ENCODE data around the gene STK25.
"Not testable (repeated sequence)": the region's sequence is repeated elsewhere in the genome, so short reads cannot be mapped to it uniquely, and the experiment has no call there.

The STK25 gene

DNA sequence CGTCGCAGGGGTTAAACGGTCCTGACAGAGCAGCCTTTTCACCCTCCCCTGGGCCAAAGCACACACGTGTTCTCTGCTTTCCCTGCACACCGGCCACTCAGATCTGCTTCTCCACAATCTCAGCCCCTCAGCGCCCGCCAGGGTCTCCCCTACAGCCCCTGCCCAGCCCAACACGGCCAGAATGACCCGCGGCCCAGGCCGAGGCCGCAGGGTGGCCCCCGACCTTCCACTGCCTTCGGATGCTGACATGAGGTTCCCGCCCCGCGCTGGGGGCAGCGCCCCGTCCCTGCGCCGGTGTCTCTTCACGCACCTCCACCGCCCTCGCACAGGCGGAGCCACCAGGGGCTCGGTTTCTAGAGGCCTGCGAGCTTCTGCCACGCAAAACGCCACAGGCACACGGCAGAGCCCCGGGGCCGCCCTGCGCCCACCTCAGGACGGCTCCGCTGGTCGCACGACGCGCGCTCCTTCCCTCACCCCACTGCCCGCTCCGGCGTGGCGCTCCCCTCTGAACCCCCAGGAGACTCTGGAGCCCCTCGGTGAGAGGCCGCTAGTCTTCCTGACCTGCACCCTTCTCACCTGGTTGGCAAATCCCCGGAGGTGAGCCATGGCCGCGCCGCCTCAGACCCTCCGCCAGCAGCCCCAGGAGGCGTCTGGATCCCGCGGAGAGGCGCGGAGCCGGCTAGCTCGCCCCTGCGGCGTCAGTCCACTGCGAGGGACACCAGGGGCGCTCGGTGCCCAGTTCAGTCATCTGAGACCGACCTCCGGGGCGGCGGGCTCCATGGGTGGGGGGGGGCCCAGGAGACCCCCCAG lies 749 bp downstream of the STK25 start:
- DNase-seq (ENCODE audit: low read depth): no peak

DNA sequence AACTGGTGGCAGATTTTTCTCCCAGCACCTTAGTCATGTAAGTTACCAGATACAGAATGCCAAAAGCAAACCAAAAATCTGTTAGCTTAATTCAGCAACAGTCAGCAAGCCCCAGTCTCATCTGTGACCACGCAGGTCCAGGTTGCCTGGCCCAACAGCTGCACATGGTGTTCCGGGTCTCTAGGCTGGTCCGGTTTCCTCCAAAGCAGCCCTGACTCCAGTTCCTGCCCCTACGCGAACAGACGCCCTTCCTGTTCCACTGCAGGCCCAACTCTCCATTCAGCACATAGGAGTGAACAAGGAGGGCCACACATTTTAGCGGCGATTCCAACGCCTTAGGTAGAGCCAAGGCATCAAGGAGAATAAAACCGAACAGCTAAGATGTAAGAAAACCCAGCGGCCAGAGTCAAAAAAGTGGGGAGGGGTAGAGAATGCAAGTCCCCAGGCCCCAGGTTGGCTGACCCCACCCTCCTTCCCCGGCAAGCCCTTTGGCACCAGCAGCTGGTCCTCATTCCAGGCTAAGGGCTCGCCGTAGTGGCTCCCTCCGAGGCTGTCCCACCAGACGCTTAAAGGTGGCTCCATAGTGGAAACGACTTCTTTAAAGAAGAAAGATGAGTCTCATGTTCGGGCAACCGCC lies 1.5 kb downstream of the STK25 start:
- no peak for DNase-seq (ENCODE audit: low read depth)

DNA sequence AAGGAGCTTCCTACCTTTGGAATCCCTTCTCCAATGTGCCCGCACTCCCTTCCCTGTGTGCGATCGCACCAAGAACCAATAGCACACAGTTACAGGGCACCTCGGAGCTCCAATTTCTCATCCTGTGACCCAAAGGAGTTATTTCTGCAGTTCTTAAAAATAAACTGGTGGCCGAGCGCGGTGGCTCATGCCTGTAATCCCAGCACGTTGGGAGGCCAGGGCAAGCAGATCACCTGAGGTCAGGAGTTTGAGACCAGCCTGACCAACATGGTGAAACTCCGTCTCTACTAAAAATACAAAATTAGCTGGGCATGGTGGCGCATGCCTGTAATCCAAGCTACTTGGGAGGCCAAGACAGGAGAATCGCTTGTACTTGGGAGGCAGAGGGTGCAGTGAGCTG lies 2.1 kb downstream of the STK25 start:
- not testable (repeated sequence) for DNase-seq (ENCODE audit: low read depth)

DNA sequence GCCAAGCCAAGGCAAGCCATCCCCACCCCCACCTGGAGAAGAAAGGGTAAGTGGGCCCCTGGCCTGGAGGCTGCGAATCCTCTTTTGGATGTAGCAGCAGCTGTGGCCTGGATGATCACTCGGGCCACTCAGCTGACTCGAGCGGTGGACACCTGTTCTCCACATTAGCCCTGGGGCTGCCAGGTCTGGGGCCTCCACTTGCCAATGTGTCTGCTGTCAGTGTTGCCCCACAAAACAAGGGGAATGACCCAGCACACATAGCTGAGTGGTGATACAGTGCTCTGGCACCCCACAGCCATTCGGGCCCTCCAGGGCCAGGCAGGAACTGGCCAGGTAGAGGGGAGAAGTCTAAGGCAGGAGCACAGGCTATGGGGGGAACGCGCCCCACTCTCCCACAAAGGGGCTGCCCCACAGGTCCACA lies 2.6 kb downstream of the STK25 start:
- no peak for DNase-seq (ENCODE audit: low read depth)

DNA sequence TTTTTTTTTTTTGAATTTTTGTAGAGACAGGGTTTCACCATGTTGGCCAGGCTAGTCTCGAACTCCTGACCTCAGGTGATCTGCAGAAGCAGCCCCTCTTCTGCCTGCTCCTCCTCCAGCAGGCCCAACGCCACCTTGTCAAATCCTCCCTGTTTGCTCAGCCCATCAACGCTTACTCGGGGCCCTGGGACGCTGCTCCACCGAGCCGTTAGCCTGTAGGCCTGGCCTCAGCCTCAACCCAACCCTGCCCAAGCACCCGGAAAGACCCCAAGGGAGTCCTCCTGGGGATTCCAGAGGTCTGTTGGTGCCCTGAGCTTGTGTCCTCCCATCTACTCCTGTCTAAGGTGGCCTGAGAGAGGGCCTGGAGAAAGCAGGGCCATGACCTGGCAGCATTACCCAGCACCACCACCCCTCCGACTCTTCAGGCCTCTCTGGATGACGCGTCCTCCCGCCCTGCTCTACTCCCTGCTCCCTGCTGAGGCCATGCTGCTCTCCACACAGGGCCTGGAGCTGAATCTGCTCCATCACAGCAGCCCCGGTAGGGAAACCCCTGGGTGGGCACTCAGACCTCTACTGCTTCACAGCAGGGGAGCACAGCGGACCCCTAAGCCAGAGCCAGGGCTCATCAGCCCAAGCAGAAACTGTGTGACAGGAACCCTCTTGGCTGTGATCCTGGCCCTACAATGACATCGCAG lies 3.2 kb downstream of the STK25 start:
- no peak for DNase-seq (ENCODE audit: low read depth)

DNA sequence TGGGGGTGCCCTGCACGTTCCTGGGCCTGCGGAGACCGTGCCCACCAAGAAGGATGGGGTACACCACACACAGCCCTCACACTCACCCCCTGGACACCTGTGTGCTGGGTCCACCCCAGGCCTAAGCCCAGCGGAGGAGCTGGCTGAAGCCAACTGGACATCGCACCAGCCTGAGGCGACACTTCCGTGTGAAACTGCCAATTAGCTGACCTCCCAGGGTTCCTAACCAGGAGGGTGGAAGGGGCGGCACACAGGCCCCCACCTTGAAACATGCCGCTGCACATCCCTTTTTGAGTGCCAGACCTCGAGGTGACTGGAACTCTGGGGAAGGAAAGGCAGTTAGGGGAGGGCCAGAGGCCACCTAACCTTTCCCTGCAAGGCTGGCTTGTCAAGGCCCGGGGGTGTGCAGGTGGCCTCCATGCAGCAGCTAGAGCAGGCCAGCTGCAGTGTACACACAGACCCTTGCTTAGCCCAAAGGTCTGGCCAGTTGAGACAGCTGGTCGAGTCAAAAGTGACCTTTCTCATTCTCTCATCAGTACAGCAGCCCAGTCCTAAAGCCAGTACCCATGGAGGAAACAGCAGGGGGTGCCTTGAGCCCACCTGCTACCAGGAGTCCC lies 4.5 kb downstream of the STK25 start:
- no peak for DNase-seq (ENCODE audit: low read depth)

DNA sequence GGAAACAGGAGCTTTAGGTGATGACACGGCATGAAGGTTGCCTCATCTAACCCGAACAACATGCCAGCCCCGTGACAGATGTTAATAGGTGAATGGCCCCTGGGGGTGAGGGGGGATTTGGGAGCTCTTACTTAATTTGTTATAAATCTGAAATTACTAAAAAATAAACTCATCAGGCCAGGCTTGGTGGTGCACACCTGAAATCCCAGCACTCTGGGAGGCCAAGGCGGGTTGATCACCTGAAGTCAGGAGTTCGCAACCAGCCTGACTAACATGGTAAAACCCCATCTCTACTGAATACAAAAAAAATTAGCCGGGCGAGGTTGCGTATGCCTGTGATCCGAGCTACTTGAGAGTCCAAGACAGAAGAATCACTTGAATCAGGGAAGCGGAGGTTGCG lies 6.1 kb downstream of the STK25 start:
- DNase-seq (ENCODE audit: low read depth): no peak

DNA sequence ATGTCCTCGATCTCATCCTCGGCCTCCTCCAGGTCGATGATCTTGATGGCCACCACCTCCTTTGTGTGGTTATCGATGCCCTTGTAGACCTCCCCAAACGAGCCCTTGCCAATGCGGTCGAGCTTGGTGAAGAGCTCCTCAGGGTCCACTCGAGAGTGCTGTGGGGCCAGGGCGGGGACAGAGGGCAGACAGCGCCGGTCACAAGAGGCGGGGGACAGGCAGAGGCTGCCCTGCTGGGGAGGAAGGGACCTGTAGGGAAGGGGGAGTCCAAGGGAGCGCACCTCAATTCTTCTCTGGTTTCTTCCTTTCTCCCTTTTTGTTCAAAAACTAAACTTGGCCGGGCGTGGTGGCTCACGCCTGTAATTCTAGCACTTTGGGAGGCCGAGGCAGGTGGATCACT lies 6.8 kb downstream of the STK25 start:
- no peak for DNase-seq (ENCODE audit: low read depth)

DNA sequence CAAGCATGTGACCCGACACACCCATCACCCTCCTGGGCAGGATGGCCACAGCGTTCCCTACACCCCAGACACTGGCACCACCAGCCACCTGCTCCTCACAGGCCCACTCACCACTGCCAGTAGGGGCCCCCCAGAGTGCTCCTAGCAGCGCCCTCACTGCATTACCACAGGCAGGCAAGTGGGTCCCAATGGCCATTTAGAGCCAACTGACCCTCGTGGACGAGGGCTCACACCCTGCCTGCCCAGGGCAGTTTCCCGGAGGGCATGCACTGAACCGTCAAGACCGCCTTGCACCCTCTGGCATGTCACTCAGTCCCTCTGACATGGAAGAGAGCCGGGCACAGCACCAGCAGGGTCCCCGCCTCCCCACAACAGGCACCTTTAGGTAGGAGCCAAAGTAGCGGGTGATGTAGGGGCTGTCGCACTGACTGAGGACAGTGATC lies 7.3 kb downstream of the STK25 start:
- DNase-seq (ENCODE audit: low read depth): no peak

DNA sequence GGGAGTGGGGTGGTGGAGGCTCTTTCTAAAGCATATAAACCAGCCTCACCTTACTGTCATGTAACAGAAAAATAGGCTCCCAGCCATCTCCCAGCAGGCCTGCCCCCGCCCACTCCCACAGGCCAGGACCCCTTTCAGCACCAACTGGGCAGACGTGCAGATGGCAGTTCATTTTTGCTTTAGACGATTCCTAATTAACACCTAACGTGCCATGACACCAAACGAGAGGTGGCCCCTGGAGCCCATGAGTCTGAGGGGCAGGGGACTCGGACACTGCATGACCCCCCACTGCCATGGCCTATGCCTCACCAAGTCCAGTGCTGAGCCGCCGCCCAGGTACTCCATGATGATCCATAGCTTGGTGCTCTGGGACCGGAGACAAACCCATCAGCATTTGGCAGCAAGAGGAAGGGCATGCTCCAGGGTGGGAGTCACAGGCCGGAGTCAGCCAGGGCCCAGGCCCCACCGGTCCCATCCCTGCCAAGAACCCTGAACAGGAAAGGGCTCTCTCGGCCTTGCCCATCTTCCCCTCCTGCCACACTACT lies 7.9 kb downstream of the STK25 start:
- DNase-seq (ENCODE audit: low read depth): no peak

DNA sequence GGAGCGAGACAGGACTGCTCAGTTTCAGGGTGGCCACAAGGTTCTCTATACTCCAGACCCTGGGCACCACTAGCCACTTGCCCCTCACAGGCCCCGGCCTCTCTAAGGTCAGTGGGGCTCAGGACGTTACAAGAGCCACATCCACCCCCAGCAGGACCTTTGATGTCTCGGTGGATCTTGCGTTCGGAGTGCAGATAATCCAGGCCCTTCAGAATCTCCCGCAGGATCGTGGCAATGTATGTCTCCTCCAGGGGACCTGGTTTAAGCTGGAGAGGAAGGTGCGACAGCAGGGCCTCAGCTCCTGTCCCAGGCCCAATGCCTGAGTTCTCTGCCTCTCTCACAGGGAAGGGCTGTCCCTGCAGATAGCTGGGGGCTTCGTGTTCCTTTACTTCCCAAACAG lies 8.4 kb downstream of the STK25 start:
- no peak for DNase-seq (ENCODE audit: low read depth)

DNA sequence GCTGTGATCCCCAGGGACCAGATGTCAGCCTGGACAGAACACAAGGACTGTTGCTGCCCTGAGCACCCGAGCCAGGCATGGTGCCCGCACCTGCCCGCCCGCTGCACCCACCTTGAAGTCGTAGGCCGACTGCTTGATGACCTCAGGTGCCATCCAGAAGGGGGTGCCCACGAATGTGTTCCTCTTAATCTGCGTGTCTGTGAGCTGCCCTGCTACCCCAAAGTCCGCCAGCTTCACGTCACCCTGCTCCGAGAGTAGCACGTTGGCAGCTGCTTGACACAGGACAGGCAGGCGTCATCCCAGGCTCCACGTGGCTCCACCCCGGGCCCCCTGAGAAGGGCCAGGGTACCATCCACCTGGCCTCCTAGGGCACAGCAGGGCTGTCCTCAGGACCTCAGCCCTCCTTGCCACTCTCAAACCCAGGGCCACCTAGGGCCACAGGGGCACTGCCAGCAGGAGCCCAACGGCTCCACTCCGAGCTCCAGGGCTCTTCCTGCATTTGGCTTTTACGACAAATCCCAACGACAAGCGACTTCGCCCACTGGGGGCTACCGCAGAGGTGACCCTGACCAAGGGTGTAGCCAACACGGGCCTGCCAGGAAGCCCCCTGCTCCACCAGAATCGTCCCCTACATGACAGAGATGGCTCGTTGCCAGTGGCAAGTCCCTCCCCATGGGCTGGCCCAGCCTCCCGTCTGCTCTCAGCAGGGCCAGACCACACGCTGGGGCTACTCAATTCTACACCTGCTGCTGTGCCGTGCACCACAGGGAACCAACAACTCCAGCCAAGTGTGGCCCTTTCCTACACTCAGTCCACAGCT lies 9.0 kb downstream of the STK25 start:
- DNase-seq (ENCODE audit: low read depth): no peak

DNA sequence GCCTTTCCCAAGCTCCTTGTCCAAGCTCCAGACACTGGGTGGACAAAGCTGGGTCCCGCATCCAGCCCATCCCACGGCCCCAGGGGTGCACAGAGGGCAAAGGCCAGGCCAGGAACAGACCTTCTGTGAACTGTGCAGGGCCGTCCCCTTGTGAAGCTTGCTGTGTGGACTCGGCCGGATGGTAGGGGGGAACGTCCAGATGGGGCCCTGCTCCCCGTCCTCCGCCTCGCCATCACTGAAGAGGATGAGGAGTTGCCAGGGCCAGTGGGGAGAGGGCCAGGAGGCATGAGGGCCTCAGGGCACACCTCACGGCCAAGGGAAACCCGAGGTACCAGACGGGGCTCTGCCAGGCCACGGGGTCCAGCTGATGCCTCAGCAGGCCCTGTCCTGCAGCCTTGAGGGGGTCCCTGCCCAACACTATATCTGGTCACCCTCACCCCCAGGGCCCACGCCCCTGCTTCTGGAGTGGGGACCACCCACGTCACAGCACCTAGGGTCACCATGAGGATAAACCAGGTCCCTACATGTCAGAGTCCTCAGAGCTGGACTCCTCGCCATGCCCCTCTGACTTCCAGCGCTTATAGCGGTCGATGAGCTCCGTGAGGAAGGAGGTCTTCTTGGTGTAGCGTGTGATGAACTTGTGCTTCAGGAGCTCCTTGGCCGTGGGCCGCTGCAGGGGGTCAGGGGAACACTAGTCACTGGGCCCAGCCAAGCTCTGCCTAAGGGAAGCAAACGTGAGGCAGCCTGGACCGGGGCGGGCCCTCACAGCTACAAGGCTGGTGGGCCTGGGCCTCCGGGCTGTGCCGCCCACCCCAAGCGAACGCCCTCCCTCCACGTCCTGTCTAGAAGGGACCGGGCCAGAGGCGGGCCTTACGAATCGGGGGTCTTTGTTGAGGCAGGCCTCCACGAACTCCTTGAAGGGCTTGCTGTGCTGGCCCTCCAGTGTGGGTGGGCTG lies 10.0 kb downstream of the STK25 start:
- no peak for DNase-seq (ENCODE audit: low read depth)

DNA sequence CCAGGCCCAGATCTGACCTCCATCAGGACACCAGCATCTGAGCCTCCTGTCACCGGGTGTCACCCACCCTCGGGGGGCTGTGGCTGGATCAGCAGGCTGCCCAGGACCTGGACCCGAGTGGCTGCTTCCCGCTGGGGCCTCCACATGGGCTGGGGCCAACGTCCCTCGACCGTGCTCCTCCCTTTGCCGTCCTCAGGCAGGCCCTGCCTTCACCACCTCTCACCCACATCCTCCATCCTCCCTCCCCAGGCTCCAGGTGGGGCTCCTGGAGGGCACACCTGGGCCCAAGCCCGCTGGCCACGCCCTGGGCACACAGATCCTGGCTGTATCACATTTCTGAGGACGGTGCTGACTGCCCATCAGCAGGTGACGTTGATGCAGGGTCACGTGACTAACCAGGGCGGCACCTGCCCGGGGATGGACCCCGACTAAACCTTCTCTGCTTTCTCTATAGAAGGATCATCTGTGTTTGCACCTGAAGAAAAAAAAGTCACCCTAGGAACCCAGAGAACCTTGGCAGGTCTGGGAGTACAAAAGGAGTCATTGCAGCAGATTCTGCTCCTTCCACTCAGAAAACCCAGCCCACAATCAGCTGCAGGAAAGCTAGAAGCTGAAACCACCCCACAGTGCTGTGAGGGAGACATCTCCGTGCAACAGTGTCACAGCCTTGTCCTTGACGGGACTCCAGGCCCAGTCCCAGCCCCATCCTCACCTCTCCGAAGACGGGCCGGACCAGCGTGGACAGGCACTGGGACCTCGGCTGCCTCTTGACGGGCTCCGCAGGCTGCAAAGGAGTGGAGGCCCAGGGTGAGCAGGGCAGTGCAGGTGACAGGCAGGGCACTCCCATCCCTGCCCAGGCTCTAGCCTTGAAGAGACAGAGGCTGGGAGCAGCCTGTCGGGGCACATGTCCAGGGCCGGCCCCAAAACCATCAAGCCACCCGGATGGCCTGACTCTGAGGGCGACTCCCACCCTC lies 11.2 kb downstream of the STK25 start:
- DNase-seq (ENCODE audit: low read depth): no peak

DNA sequence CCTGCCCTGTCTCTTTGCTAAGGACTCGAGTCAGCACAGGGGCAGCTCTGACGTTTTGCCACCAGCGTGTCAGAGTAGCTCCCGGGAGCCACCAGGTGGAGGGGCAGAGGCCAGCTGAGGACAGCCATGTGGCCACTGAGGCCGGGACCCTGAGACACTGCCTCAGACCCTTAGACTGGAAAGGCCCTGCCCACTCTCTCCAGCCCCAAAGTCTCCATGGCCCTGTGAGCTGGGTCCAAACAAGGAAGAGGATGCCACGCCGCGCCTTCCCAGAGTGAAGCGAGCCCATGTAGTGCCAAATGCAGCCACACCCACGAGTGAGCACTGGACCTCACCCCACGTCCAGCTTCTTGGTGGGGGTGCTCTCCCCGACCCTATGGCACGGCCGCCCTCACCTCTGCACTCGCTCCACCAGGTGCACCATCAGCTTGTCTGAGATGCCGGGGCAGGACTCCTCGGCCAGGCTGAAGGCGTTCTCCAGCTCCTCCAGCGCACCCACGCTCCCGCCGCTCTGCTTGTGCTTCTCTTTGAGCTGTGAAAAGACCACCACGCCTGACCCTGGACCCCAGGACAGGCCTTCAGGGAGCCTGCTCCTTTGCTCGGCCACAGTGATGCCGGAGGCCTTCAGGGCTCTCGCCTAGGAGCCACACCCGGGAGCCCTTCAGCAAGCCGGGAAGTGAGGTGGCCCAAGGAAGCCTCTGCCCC lies 12.2 kb downstream of the STK25 start:
- no peak for DNase-seq (ENCODE audit: low read depth)

DNA sequence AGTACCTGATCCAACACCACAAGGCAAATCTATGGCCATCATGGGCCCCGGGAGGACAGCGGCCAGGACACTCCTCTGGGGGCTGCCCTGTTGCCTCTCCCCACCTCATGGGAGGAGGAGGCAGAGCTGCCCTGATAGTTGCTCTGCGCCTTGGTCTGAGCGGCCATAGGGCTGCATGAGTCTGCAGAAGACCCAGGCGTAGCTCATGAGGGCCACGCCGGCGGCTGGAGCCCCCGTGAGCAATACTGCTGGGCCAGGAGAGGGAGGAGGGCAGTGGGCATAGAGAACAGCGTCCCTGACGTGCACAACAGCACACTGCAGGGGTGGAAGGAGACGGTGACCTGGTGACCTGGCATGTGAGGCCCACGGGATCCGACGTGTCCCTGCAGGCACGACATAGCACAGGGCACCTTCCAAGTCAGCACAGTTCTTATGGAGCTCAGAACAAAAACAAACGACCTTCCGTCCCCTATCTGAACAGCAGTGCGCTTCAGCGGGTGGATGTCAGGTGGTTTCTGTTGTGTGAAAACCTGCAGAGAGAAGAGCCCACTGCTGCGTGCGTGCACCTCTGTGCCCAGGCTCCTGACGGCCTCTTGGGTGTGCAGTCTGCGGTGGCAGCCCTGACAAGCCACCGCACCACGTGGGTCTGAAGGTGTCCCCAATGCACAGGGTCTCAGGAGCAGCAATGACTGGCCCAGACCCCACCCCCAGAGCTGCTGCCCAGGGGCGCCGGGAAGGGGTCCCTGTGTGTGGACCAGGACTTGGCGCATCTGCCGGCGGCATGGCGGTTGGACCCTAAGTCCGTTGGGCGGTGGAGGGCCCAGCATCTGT lies 13.0 kb downstream of the STK25 start:
- no peak for DNase-seq (ENCODE audit: low read depth)

DNA sequence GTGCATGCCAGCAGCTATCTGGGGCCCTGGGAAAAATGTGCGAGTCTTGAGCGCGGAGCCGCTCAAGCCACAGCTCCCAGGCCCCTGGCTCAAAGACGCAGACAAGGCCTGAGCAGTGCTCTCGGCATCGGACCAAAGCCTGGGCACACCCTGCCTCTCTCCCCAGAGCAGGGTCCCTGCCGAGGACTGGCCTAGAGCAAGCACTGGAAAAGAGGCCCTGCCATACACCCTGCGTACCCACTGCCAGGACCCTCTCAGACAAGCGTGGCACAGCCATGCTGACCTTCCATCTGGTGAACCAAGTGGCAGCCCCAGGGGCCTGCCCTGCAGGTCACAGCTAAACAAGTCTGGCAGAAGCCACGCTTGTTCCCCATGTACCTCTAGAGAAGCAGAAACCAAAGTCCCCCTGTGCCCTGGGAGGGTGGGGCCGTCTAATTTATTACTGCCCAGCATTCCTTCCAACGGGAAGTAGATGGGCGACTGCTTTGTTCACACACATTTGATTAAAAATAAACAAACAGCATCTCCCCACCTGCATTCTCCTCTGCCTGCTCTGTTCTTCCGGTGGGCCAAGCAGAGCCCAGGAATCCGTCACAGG lies 14.0 kb downstream of the STK25 start:
- DNase-seq (ENCODE audit: low read depth): no peak

All from stimulated activated CD8-positive, alpha-beta memory T cell treated with anti-CD3 and anti-CD28 coated beads, Interleukin-7, amount 100 ng/mL, for 24 hours (primary cell).